ENCODE data around the gene SRCIN1.

DNA sequence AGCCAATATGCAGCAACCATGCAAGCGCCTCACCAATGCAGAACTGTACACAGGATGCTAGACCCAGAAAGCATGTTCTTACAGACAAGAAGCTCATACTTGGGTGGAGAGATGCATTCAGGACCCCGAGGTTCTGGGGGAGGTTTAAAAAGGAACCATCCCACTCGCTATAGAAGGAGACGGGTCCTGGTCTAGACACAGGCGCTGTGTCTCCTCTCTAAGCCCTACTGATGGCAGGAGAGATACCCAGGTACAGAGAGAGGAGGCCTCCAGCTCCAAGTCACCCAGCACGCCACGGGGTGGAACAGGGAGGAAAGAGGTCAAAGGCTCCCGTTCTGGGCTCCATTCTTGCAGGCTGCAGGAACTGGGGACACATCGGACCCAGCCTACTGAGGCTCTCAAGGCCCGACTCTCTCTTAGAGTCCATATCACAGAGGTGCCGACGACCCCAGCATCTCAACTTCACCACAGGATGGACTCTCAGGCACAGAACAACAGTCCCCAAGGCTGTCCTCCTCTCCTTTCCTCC, 28.0 kb downstream of the SRCIN1 start:
- TF ChIP-seq POLR2AphosphoS5 (IDR thresholded peaks at IDR 0.05; ENCODE audit: low read depth, low read length) (no peak), SIN3A (IDR thresholded peaks at IDR 0.05; ENCODE audit: borderline replicate concordance, insufficient read depth, low read length) (no peak), TAF1 (IDR thresholded peaks at IDR 0.05; ENCODE audit: borderline replicate concordance, insufficient read depth, low read length) (no peak)
- TF ChIP-seq, protein P1, sequence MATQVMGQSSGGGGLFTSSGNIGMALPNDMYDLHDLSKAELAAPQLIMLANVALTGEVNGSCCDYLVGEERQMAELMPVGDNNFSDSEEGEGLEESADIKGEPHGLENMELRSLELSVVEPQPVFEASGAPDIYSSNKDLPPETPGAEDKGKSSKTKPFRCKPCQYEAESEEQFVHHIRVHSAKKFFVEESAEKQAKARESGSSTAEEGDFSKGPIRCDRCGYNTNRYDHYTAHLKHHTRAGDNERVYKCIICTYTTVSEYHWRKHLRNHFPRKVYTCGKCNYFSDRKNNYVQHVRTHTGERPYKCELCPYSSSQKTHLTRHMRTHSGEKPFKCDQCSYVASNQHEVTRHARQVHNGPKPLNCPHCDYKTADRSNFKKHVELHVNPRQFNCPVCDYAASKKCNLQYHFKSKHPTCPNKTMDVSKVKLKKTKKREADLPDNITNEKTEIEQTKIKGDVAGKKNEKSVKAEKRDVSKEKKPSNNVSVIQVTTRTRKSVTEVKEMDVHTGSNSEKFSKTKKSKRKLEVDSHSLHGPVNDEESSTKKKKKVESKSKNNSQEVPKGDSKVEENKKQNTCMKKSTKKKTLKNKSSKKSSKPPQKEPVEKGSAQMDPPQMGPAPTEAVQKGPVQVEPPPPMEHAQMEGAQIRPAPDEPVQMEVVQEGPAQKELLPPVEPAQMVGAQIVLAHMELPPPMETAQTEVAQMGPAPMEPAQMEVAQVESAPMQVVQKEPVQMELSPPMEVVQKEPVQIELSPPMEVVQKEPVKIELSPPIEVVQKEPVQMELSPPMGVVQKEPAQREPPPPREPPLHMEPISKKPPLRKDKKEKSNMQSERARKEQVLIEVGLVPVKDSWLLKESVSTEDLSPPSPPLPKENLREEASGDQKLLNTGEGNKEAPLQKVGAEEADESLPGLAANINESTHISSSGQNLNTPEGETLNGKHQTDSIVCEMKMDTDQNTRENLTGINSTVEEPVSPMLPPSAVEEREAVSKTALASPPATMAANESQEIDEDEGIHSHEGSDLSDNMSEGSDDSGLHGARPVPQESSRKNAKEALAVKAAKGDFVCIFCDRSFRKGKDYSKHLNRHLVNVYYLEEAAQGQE (IDR thresholded peaks at IDR 0.05; ENCODE audit: insufficient read depth in 1 of 2, low read depth in 2 of 2, low read length in 2 of 2) = no peak
